Liver (tissue), 9 donors: Measurements from ENCODE around the gene SDHAF4. TPM values are rescaled to one million over a fixed set of nuclear protein-coding genes. Genes with fewer than 3 reads are reported as not detected.

Experiments used
- DNase-seq: peaks from one replicate; pipeline ENCODE4 v3.0.0-alpha.2; 2017; ENCODE audit warnings: low spot score
- H3K27ac ChIP-seq, 2 donors: one replicate each; pipeline ENCODE4 v1.7.0; 2013; ENCODE audit warnings: inconsistent platforms in 2 of 2, low read length in 2 of 2, control low read depth in 1 of 2, low read depth in 1 of 2, mild to moderate bottlenecking in 1 of 2
- H3K27me3 ChIP-seq, 4 donors: one replicate each; pipeline versions ENCODE4 v1.6.1 to v1.7.0; 2013; ENCODE audit warnings: low read length in 3 of 4, inconsistent platforms in 1 of 4, mild to moderate bottlenecking in 1 of 4, moderate library complexity in 1 of 4; ENCODE audit not compliant: control insufficient read depth in 4 of 4, insufficient read depth in 4 of 4
- H3K36me3 ChIP-seq, 4 donors: one replicate each; pipeline versions ENCODE4 v1.6.1 to v1.7.0; 2013; ENCODE audit warnings: low read length in 3 of 4, mild to moderate bottlenecking in 3 of 4, low read depth in 1 of 4, moderate library complexity in 1 of 4; ENCODE audit not compliant: control insufficient read depth in 4 of 4, insufficient read depth in 3 of 4
- H3K4me1 ChIP-seq, 4 donors: one replicate each; pipeline versions ENCODE4 v1.6.1 to v1.7.0; 2013; ENCODE audit warnings: low read length in 3 of 4, mild to moderate bottlenecking in 3 of 4, moderate library complexity in 1 of 4; ENCODE audit not compliant: control insufficient read depth in 4 of 4, insufficient read depth in 4 of 4
- H3K4me3 ChIP-seq, 3 donors: one replicate each; pipeline versions ENCODE4 v1.6.1 to v1.7.0; 2013; ENCODE audit warnings: low read length in 3 of 3, control low read depth in 1 of 3, low read depth in 1 of 3, mild to moderate bottlenecking in 1 of 3
- H3K9ac ChIP-seq, 2 donors: one replicate each; pipeline ENCODE4 v1.7.0; 2013; ENCODE audit warnings: low read length in 2 of 2, mild to moderate bottlenecking in 2 of 2, moderate library complexity in 2 of 2, control low read depth in 1 of 2, low read depth in 1 of 2
- H3K9me3 ChIP-seq, 4 donors: one replicate each; pipeline versions ENCODE4 v1.6.1 to v1.7.0; 2013; ENCODE audit warnings: low read length in 3 of 4; ENCODE audit not compliant: control insufficient read depth in 4 of 4
- EGR1 ChIP-seq, 2 donors: IDR thresholded peaks; 2 replicates each; pipeline ENCODE4 v1.6.1; 2016 to 2018; ENCODE audit warnings: antibody characterized with exemption in 2 of 2, low read depth in 2 of 2
- FOXA2 ChIP-seq: IDR thresholded peaks from 2 replicates; pipeline ENCODE4 v1.6.1; 2016; ENCODE audit warnings: antibody characterized with exemption
- GABPA ChIP-seq, 2 donors: IDR thresholded peaks in 1 of 2; conservative IDR thresholded peaks in 1 of 2; 2 replicates each; pipeline ENCODE4 v1.6.1; 2016; ENCODE audit warnings: antibody characterized with exemption in 2 of 2, mild to moderate bottlenecking in 1 of 2, moderate library complexity in 1 of 2
- HNF4A ChIP-seq, 2 donors: conservative IDR thresholded peaks; 2 replicates each; pipeline ENCODE4 v1.6.1; 2016; ENCODE audit warnings: antibody characterized with exemption in 2 of 2, mild to moderate bottlenecking in 2 of 2
- HNF4G ChIP-seq: IDR thresholded peaks from 2 replicates; pipeline ENCODE4 v1.6.1; 2016; ENCODE audit warnings: antibody characterized with exemption
- RAD21 ChIP-seq, 2 donors: IDR thresholded peaks; 2 replicates each; pipeline ENCODE4 v1.6.1; 2016; ENCODE audit warnings: antibody characterized with exemption in 2 of 2, mild to moderate bottlenecking in 2 of 2
- RXRA ChIP-seq, 2 donors: IDR thresholded peaks; 2 replicates each; pipeline ENCODE4 v1.6.1; 2017 to 2018; ENCODE audit warnings: antibody characterized with exemption in 2 of 2, mild to moderate bottlenecking in 1 of 2
- WGBS: extraction: QIAGEN DNeasy Blood & Tissue Kit; methylation state at CpG from one replicate; pipeline ENCODE4 v1.1.7; 2013; 5-methylcytosine and 5-hydroxymethylcytosine counted together
- polyA plus RNA-seq, 2 donors: library from polyadenylated mRNA; stranded (reverse) in 1 of 2; unstranded in 1 of 2; fragments of 200-250 nt in 1 of 2; fragments of >200 nt in 1 of 2; fragmentation: Nextera tagmentation in 1 of 2; extraction: Ambion mirVana in 1 of 2; gene quantifications; one replicate each; pipeline versions ENCODE4 v1.2.1 to v1.2.3, GENCODE V29; 2013 to 2015
- total RNA-seq, 2 donors: library from RNA; depleted of rRNA; stranded (reverse); fragments of >200 nt; gene quantifications; one replicate each; pipeline ENCODE4 v1.2.3, GENCODE V29; 2014
- TF ChIP-seq, protein P1 (sequence below): IDR thresholded peaks from 2 replicates; pipeline ENCODE4 v1.6.1; 2016; ENCODE audit warnings: antibody characterized with exemption
- TF ChIP-seq, protein P2 (sequence below): IDR thresholded peaks from 2 replicates; pipeline ENCODE4 v1.6.1; 2016; ENCODE audit warnings: antibody characterized with exemption
- TF ChIP-seq, protein P3 (sequence below): IDR thresholded peaks from 2 replicates; pipeline ENCODE4 v1.6.1; 2016; ENCODE audit warnings: antibody characterized with exemption
- TF ChIP-seq, protein P4 (sequence below): fragments of 150-350 bp; IDR thresholded peaks from 2 replicates; pipeline ENCODE4 v1.5.1; 2017; ENCODE audit warnings: improper control_type of control experiment, low read depth, low read length; ENCODE audit not compliant: missing input control
- TF ChIP-seq, protein P5 (sequence below): IDR thresholded peaks from 2 replicates; pipeline ENCODE4 v1.6.1; 2016; ENCODE audit warnings: antibody characterized with exemption, mild to moderate bottlenecking
- donor health status: healthy.
- donor health status: healthy.
- donor health status: healthy.
- donor health status: healthy.
- donor health status: healthy.

SDHAF4 gene
- total and polyA plus RNA-seq, 4 donors, result 2.7 to 5.7 (median 3.3) TPM

DNA sequence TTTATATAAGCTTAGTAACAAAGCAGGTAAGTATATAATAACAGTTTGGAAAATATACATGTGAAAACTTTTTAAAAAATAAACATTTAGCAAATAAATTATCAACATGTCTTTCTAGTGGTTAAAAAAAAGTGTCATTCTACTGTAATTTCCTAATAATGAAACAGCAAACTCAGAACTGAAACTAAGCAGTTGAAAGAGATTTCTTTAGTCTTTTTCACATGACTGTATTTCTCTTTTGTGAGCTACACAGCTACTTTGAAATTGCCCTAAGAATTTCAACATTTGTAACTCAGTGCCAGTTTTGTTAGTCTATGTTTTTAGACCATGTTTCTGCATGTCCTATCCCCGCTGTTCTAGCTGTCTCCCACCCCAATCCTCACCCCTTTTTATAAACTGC lies 28.4 kb upstream of the SDHAF4 start:
- WGBS, result 85% methylated on average over 1 of the region's 1 CpG
- no peak overlapping the region for H3K27ac ChIP-seq
- H3K9ac ChIP-seq, result no peak overlapping the region
- no peak overlapping the region for H3K4me3 ChIP-seq
- DNase-seq, result no peak
- no peaks in the 10 kb centered on the region for H3K27me3 ChIP-seq
- no peaks in the 10 kb centered on the region for H3K4me1 ChIP-seq
- H3K36me3 ChIP-seq, result no peaks in the 10 kb centered on the region
- H3K9me3 ChIP-seq, result no peaks in the 10 kb centered on the region
- TF ChIP-seq, protein P1, sequence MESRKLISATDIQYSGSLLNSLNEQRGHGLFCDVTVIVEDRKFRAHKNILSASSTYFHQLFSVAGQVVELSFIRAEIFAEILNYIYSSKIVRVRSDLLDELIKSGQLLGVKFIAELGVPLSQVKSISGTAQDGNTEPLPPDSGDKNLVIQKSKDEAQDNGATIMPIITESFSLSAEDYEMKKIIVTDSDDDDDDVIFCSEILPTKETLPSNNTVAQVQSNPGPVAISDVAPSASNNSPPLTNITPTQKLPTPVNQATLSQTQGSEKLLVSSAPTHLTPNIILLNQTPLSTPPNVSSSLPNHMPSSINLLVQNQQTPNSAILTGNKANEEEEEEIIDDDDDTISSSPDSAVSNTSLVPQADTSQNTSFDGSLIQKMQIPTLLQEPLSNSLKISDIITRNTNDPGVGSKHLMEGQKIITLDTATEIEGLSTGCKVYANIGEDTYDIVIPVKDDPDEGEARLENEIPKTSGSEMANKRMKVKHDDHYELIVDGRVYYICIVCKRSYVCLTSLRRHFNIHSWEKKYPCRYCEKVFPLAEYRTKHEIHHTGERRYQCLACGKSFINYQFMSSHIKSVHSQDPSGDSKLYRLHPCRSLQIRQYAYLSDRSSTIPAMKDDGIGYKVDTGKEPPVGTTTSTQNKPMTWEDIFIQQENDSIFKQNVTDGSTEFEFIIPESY, result no peak
- no peak for TF ChIP-seq HNF4A (conservative IDR thresholded peaks at IDR 0.05)
- TF ChIP-seq, protein P2, sequence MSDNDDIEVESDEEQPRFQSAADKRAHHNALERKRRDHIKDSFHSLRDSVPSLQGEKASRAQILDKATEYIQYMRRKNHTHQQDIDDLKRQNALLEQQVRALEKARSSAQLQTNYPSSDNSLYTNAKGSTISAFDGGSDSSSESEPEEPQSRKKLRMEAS, result no peak
- TF ChIP-seq EGR1 (IDR thresholded peaks at IDR 0.05; ENCODE audit: low read depth in 2 of 2), result no peak
- TF ChIP-seq, protein P3, sequence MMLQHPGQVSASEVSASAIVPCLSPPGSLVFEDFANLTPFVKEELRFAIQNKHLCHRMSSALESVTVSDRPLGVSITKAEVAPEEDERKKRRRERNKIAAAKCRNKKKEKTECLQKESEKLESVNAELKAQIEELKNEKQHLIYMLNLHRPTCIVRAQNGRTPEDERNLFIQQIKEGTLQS, result no peak
- no peak for TF ChIP-seq FOXA2

DNA sequence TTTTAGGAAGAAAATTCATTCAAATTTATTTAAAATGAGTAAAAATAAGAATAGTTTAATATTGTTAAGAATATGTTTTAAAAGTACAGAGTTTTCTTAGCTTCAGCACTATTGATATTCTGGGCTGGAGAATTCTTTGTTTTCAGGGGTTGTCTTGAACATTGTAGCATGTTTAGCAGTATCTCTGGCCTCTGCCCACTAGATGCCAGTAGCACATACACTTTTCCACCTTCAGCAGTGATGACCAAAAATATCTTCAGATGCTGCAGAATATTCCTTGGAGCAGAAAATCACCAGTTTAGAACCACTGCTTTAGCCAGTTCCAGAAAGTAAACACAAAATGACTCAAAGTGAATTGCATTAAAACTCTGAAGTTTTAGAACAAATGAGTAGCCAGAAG lies 19.4 kb upstream of the SDHAF4 start:
- Histone ChIP-seq H3K27me3 (no peaks in the 10 kb centered on the region), H3K27ac (no peak overlapping the region), H3K4me3 (no peak overlapping the region), H3K9ac (no peak overlapping the region), H3K36me3 (no peaks in the 10 kb centered on the region), H3K4me1 (no peaks in the 10 kb centered on the region), H3K9me3 (no peaks in the 10 kb centered on the region)
- DNase-seq, result no peak
- TF ChIP-seq, protein P2, result no peak
- TF ChIP-seq RXRA (IDR thresholded peaks at IDR 0.05), result no peak
- TF ChIP-seq, protein P4, sequence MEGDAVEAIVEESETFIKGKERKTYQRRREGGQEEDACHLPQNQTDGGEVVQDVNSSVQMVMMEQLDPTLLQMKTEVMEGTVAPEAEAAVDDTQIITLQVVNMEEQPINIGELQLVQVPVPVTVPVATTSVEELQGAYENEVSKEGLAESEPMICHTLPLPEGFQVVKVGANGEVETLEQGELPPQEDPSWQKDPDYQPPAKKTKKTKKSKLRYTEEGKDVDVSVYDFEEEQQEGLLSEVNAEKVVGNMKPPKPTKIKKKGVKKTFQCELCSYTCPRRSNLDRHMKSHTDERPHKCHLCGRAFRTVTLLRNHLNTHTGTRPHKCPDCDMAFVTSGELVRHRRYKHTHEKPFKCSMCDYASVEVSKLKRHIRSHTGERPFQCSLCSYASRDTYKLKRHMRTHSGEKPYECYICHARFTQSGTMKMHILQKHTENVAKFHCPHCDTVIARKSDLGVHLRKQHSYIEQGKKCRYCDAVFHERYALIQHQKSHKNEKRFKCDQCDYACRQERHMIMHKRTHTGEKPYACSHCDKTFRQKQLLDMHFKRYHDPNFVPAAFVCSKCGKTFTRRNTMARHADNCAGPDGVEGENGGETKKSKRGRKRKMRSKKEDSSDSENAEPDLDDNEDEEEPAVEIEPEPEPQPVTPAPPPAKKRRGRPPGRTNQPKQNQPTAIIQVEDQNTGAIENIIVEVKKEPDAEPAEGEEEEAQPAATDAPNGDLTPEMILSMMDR, result peak; percentile 23
- TF ChIP-seq, protein P5, sequence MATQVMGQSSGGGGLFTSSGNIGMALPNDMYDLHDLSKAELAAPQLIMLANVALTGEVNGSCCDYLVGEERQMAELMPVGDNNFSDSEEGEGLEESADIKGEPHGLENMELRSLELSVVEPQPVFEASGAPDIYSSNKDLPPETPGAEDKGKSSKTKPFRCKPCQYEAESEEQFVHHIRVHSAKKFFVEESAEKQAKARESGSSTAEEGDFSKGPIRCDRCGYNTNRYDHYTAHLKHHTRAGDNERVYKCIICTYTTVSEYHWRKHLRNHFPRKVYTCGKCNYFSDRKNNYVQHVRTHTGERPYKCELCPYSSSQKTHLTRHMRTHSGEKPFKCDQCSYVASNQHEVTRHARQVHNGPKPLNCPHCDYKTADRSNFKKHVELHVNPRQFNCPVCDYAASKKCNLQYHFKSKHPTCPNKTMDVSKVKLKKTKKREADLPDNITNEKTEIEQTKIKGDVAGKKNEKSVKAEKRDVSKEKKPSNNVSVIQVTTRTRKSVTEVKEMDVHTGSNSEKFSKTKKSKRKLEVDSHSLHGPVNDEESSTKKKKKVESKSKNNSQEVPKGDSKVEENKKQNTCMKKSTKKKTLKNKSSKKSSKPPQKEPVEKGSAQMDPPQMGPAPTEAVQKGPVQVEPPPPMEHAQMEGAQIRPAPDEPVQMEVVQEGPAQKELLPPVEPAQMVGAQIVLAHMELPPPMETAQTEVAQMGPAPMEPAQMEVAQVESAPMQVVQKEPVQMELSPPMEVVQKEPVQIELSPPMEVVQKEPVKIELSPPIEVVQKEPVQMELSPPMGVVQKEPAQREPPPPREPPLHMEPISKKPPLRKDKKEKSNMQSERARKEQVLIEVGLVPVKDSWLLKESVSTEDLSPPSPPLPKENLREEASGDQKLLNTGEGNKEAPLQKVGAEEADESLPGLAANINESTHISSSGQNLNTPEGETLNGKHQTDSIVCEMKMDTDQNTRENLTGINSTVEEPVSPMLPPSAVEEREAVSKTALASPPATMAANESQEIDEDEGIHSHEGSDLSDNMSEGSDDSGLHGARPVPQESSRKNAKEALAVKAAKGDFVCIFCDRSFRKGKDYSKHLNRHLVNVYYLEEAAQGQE, result no peak
- TF ChIP-seq RAD21 (IDR thresholded peaks at IDR 0.05), result peak; percentile 52 to 67
- no peak for TF ChIP-seq GABPA (IDR thresholded peaks at IDR 0.05 in 1 of 2, conservative IDR thresholded peaks at IDR 0.05 in 1 of 2)
- no peak for TF ChIP-seq HNF4G
- TF ChIP-seq, protein P1, result no peak
